Measurements from ENCODE around the gene KRTAP10-12.

The KRTAP10-12 gene

DNA sequence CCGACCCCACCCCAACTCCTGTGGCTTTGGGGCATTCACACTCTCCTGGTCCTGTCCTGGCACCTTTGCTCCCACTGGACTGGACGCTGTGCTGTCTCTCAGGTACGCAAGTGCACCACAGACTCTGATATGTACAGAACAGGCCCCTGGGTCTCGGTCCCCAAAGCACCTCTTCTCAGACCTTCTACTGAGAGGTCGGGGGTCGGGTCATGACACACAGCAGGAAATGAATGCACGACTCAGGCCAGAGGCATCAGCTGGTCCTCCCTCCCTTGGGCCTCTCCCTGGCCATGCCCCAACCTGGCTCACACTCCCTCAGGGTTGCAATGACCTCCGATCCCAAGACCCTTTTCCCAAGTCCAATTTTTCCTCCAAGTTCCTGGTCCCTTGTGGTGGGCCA is 1.8 kb upstream of the KRTAP10-12 start:
- Histone ChIP-seq H3K4me1 (ENCODE audit: control insufficient read depth, insufficient read depth, low read length) (no peaks in the 10 kb centered on the region), H3K27ac (ENCODE audit: low read depth, low read length) (no peak overlapping the region), H3K36me3 (ENCODE audit: control insufficient read depth, insufficient read depth, low read length) (no peaks in the 10 kb centered on the region), H3K4me3 (ENCODE audit: low read length) (no peak overlapping the region), H3K27me3 (ENCODE audit: control insufficient read depth, insufficient read depth, low read length) (peaks cover 15% of the 10 kb centered on the region), H3K9ac (ENCODE audit: low read length) (no peak overlapping the region)

DNA sequence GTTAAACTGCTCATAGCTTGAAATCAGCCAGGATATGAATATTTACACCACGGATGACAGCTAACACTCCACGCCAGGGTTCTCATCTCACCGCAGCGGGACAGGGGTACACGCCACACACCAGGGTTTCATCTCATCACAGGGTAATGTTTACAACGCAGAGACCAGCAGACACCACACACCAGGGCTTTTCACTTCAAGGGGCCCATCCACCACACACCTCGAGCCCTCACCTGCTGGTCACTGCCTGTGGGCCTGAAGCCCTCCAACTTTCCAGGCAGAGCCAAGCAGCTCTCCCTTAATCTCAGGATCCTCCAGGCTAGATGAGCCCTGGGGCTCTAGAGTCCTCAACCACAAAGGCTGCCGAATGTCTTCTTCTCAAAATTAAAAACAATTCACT is 1.3 kb upstream of the KRTAP10-12 start:
- Histone ChIP-seq H3K27me3 (ENCODE audit: control insufficient read depth, insufficient read depth, low read length) (peaks cover 15% of the 10 kb centered on the region), H3K27ac (ENCODE audit: low read depth, low read length) (no peak overlapping the region), H3K4me1 (ENCODE audit: control insufficient read depth, insufficient read depth, low read length) (no peaks in the 10 kb centered on the region), H3K36me3 (ENCODE audit: control insufficient read depth, insufficient read depth, low read length) (no peaks in the 10 kb centered on the region), H3K4me3 (ENCODE audit: low read length) (no peak overlapping the region), H3K9ac (ENCODE audit: low read length) (no peak overlapping the region)

DNA sequence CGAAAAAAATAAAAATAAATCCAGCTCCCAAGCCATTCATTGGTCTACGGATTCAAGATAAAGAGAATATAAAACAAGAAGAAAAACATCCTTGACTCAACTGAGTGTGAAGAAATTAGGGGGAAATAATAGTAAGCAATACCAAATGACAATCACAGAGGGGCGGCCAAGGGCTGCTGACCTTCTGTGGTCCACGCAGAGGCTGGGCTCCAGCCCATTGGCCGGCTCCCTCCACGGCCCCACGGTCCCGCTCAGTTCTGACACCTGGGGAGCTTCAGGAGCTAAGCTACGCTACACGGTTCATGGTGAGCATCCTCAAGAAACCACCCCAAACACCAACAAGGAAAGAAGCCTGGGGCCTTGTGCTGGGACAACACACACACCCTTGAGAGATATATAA is 400 bp upstream of the KRTAP10-12 start:
- Histone ChIP-seq H3K27ac (ENCODE audit: low read depth, low read length) (no peak overlapping the region), H3K9ac (ENCODE audit: low read length) (no peak overlapping the region), H3K4me1 (ENCODE audit: control insufficient read depth, insufficient read depth, low read length) (no peaks in the 10 kb centered on the region), H3K27me3 (ENCODE audit: control insufficient read depth, insufficient read depth, low read length) (peaks cover 15% of the 10 kb centered on the region), H3K4me3 (ENCODE audit: low read length) (no peak overlapping the region), H3K36me3 (ENCODE audit: control insufficient read depth, insufficient read depth, low read length) (no peaks in the 10 kb centered on the region)

DNA sequence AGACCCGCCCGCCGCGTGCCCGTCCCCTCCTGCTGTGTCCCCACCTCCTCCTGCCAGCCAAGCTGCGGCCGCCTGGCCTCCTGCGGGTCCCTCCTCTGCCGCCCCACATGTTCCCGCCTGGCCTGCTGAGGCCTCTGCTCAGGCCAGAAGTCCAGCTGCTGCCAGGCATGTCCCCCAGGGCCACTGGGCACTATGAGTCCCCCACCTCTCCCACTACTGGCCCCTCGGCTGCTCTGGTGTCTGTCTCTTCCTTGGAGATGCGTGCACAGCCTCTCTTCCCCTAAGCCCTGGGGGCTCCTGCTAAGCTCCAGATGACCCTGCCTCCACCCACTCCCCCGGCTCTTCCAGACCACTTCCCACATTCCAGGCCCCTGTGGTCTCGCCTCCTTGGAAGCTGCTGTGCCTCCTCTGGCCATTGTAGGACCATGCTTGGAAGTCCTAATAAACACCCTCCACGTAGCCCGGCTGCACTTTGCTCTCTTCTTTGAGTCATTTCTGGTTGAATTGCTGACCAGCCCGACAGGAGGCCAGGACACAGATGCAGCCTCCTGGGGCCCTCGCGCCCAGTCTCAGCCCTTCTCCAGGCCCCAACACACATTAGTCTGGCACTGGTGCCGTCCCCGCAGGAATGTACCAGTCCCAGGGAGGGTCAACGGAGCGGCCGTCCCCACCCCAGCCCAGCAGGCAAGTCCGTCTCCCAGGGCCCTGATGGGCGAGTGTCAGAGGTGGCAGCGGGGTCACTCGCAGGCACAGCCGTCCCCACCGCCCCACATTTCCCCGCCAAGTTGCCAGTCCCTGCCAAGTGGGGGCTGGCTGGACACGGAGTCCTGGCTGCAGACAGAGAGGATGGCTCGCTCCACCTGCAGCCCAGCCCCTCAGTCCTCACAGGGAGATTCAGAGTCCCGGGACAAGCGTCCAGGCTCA is 1.1 kb downstream of the KRTAP10-12 start:
- Histone ChIP-seq H3K4me1 (ENCODE audit: control insufficient read depth, insufficient read depth, low read length) (no peaks in the 10 kb centered on the region), H3K9ac (ENCODE audit: low read length) (no peak overlapping the region), H3K4me3 (ENCODE audit: low read length) (no peak overlapping the region), H3K27me3 (ENCODE audit: control insufficient read depth, insufficient read depth, low read length) (peaks cover 23% of the 10 kb centered on the region), H3K27ac (ENCODE audit: low read depth, low read length) (no peak overlapping the region), H3K36me3 (ENCODE audit: control insufficient read depth, insufficient read depth, low read length) (no peaks in the 10 kb centered on the region)

DNA sequence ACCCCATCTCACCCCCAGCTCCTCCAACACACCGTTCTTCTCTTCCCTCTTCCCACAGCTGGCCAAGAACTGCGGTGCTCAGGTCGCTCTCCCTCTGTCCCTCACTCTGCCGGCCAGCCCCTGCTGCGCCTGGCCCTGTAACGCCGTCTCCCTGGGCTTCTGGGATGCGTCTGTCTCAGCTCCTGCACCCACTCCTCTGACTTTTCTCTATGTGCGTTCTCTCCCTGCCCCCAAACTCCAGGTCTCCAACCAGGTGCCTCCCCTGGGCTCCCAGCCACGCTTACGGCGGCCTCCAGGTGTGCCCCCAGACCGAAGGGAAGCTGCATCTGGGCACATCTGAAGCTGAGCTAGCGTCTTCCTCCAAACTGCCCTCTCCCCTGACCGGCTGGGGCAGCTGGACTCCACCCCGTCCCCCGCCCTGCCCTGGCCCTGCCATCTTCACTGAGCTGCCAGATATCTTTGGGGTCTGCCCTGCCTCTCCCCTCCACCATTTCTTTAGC is 2.6 kb downstream of the KRTAP10-12 start:
- no peaks in the 10 kb centered on the region for H3K36me3 ChIP-seq (ENCODE audit: control insufficient read depth, insufficient read depth, low read length)
- H3K4me3 ChIP-seq (ENCODE audit: low read length): no peak overlapping the region
- H3K27ac ChIP-seq (ENCODE audit: low read depth, low read length): no peak overlapping the region
- H3K4me1 ChIP-seq (ENCODE audit: control insufficient read depth, insufficient read depth, low read length): no peaks in the 10 kb centered on the region
- H3K27me3 ChIP-seq (ENCODE audit: control insufficient read depth, insufficient read depth, low read length): peaks cover 35% of the 10 kb centered on the region
- no peak overlapping the region for H3K9ac ChIP-seq (ENCODE audit: low read length)

DNA sequence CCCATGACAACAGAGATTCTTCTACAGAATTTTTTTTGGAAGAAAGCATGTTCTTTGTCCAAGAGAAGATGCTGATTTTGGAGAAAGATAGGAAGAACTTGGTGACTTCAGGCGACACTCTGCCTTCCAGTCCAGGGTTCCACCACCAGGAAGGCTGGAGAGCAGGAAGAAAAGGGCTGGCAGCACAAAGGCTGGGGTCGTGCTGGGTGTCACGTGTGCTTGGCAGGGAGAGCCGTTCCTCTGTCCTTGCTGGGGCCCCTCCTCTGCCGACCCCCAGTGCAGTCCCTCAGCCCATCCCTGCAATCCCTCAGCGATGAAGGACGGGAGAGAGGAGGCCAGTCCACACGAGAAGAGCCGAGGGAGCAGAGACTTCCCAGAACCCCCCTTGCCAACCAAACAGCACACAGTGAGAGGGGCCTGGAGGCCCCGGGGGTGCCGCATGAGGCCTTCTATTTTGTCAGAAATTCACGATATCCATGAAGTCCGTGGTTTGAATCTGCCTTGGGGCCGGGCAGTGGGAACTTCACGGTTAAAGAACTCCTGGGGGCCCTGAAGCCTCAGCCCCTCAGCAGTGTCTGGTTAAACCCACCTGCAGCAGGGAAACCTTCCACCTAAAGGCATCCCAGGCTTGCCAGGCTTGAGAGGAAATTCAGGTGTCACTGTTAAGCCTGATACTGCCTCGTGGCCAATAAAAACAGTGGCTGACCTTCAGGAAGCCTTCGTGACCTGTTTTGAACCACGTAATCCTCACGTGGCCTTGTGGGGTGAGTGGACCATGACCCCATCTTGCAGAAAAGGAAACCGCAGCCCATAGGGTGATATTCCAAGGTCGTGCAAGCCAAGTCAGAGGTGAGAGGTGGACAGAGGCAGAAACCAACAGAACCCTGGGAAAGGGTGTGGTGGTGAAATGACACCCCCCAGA is 3.4 kb downstream of the KRTAP10-12 start:
- Histone ChIP-seq H3K27ac (ENCODE audit: low read depth, low read length) (no peak overlapping the region), H3K4me3 (ENCODE audit: low read length) (no peak overlapping the region), H3K36me3 (ENCODE audit: control insufficient read depth, insufficient read depth, low read length) (no peaks in the 10 kb centered on the region), H3K4me1 (ENCODE audit: control insufficient read depth, insufficient read depth, low read length) (no peaks in the 10 kb centered on the region), H3K27me3 (ENCODE audit: control insufficient read depth, insufficient read depth, low read length) (peaks cover 37% of the 10 kb centered on the region), H3K9ac (ENCODE audit: low read length) (no peak overlapping the region)

DNA sequence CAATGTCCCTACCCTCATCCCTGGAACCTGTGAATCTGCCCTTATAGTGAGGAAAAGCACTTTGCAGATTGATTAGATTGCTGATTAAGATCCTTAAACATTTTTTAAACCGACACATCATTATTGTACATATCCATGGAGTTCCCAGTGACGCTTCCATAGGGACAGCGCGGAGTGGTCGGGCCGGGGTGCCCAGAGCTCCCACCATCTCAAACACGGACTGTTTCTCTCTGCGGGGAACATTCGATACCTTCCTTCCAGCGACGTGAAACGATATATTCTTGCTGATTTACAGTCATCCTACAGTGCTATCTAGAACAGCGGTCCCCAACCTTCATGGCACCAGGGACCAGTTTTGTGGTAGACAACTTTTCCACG is 4.0 kb downstream of the KRTAP10-12 start:
- Histone ChIP-seq H3K9ac (ENCODE audit: low read length) (no peak overlapping the region), H3K36me3 (ENCODE audit: control insufficient read depth, insufficient read depth, low read length) (no peaks in the 10 kb centered on the region), H3K27me3 (ENCODE audit: control insufficient read depth, insufficient read depth, low read length) (peaks cover 37% of the 10 kb centered on the region), H3K27ac (ENCODE audit: low read depth, low read length) (no peak overlapping the region), H3K4me1 (ENCODE audit: control insufficient read depth, insufficient read depth, low read length) (no peaks in the 10 kb centered on the region), H3K4me3 (ENCODE audit: low read length) (no peak overlapping the region)

DNA sequence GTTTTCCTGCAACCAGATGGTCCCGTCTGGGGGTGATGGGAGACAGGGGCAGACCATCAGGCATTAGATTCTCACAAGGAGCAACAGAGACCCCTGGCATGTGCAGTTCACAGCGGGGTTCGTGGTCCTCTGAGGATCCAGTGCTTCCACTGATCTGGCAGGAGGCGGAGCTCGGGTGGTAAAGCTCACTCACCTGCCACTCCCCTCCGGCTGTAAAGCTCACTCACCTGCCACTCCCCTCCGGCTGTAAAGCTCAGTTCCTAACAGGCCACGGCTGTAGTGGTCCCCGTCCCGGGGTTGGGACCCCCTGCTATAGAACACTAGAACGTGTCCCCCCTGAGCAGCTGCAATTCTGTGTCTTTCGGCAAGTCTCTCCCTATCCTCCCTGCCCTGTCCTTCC is 4.6 kb downstream of the KRTAP10-12 start:
- H3K27ac ChIP-seq (ENCODE audit: low read depth, low read length): no peak overlapping the region
- no peak overlapping the region for H3K4me3 ChIP-seq (ENCODE audit: low read length)
- no peaks in the 10 kb centered on the region for H3K36me3 ChIP-seq (ENCODE audit: control insufficient read depth, insufficient read depth, low read length)
- H3K4me1 ChIP-seq (ENCODE audit: control insufficient read depth, insufficient read depth, low read length): no peaks in the 10 kb centered on the region
- no peak overlapping the region for H3K9ac ChIP-seq (ENCODE audit: low read length)
- H3K27me3 ChIP-seq (ENCODE audit: control insufficient read depth, insufficient read depth, low read length): peaks cover 41% of the 10 kb centered on the region

DNA sequence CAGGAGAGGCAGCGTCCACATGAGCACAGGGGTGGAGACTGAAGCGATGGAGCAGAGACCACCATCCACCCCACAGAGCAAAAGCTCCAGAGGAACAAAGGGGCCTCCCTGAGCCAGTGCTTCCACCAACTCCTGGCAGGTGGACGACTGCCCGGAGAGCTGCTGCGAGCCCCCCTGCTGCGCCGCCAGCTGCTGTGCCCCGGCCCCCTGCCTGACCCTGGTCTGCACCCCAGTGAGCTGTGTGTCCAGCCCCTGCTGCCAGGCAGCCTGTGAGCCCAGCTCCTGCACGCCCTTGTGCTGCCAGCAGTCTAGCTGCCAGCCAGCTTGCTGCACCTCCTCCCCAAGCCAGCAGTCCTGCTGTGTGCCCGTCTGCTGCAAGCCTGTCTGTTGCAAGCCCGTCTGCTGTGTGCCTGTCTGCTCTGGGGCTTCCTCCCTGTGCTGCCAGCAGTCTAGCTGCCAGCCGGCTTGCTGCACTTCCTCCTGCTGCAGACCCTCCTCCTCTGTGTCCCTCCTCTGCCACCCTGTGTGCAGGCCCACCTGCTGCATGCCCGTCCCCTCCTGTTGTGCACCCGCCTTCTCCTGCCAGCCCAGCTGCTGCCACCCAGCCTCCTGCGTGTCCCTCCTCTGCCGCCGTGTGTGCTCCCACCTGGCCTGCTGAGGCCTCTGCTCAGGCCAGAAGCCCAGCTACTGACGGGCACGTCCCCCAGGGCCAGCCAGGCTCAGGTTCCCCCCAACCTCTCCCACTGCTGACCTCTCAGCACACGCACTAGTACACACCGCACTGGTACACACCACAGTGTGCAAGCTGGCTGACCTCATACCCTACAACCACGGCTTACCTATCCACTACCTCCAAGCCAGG is 5.4 kb downstream of the KRTAP10-12 start:
- H3K36me3 ChIP-seq (ENCODE audit: control insufficient read depth, insufficient read depth, low read length): no peaks in the 10 kb centered on the region
- H3K27me3 ChIP-seq (ENCODE audit: control insufficient read depth, insufficient read depth, low read length): peaks cover 36% of the 10 kb centered on the region

DNA sequence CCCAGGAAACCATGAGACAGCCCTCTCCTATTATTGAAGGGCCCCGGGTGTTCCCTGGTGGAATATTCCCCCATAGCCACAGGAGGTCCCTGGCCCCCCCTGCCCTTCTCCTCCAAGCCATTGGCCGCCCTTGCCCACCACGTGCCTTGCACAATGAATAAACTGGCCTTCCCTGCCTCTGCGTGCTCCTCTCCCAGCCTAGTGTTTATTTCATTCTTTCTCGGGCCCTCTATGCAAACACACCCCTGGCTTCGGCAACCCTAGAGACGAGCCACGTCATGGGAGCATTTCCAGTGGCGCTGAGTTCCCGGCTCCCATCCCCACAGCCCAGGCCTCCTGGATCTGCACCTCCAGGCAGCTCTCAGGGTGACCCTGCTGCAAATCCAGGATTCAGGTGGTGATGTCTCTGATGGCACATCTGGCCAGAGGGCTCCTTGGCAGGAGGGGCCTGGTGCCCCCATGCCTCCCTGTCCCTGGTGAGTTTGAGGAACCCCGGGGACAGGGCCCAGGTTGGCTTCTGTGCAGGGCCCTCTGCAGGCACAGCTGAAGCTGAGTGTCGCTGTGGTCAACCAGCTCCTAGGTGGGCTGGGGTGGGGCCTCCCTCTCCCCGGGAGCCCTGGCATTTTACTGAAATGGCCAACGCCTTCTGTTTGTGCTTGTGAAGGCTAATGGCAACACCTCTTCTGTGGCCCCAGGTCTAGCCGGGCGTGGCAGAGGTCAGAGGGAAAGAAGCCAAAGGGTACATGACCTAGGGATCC is 6.2 kb downstream of the KRTAP10-12 start:
- Histone ChIP-seq H3K36me3 (ENCODE audit: control insufficient read depth, insufficient read depth, low read length) (no peaks in the 10 kb centered on the region), H3K27ac (ENCODE audit: low read depth, low read length) (no peak overlapping the region), H3K4me1 (ENCODE audit: control insufficient read depth, insufficient read depth, low read length) (no peaks in the 10 kb centered on the region), H3K9ac (ENCODE audit: low read length) (no peak overlapping the region), H3K27me3 (ENCODE audit: control insufficient read depth, insufficient read depth, low read length) (peaks cover 35% of the 10 kb centered on the region), H3K4me3 (ENCODE audit: low read length) (no peak overlapping the region)

More for the DNA sequence above, 5.4 kb downstream of the KRTAP10-12 start:
- H3K9ac ChIP-seq (ENCODE audit: low read length): no peak overlapping the region
- no peak overlapping the region for H3K4me3 ChIP-seq (ENCODE audit: low read length)
- no peak overlapping the region for H3K27ac ChIP-seq (ENCODE audit: low read depth, low read length)
- H3K4me1 ChIP-seq (ENCODE audit: control insufficient read depth, insufficient read depth, low read length): no peaks in the 10 kb centered on the region
